Endodermal cell (in vitro differentiated cells): ENCODE measurements around the gene ACVR1C. TPM values are rescaled to one million over a fixed set of nuclear protein-coding genes. Genes with fewer than 3 reads are reported as not detected.

Experiments
- DNase-seq: peaks from one replicate; pipeline ENCODE4 v3.0.0-alpha.2; 2017
- H3K27ac ChIP-seq: 2 replicates; pipeline ENCODE4 v1.5.1; 2013; ENCODE audit warnings: mild to moderate bottlenecking, low read depth, low read length, moderate library complexity
- H3K27me3 ChIP-seq: 2 replicates; pipeline ENCODE4 v1.6.1; 2013; ENCODE audit warnings: mild to moderate bottlenecking, low read length, moderate library complexity; ENCODE audit not compliant: insufficient read depth, control insufficient read depth, poor library complexity, severe bottlenecking
- H3K36me3 ChIP-seq: 2 replicates; pipeline ENCODE4 v1.7.0; 2013; ENCODE audit warnings: mild to moderate bottlenecking, low read length, moderate library complexity; ENCODE audit not compliant: control insufficient read depth, insufficient read depth
- H3K4me1 ChIP-seq: one replicate; pipeline ENCODE4 v1.7.0; 2013; ENCODE audit warnings: low read length; ENCODE audit not compliant: control insufficient read depth, insufficient read depth
- H3K4me3 ChIP-seq: 2 replicates; pipeline ENCODE4 v1.5.1; 2013; ENCODE audit warnings: mild to moderate bottlenecking, low read length, moderate library complexity
- H3K9ac ChIP-seq: 2 replicates; pipeline ENCODE4 v1.6.1; 2013; ENCODE audit warnings: mild to moderate bottlenecking, low read length, moderate library complexity; ENCODE audit not compliant: poor library complexity, severe bottlenecking; ENCODE audit errors: extremely low read depth
- H3K9me3 ChIP-seq: 2 replicates; pipeline ENCODE4 v1.6.1; 2013; ENCODE audit warnings: mild to moderate bottlenecking, low read length, moderate library complexity; ENCODE audit not compliant: control insufficient read depth
- H3K27ac Mint-ChIP-seq: 2 replicates; pipeline ENCODE4 v1.8.0; 2020; ENCODE audit warnings: mixed read lengths
- H3K27me3 Mint-ChIP-seq: 2 replicates; pipeline ENCODE4 v1.8.0; 2021; ENCODE audit warnings: mild to moderate bottlenecking, mixed read lengths; ENCODE audit not compliant: insufficient read depth
- H3K36me3 Mint-ChIP-seq: 2 replicates; pipeline ENCODE4 v1.8.0; 2020; ENCODE audit warnings: low read depth, mixed read lengths
- H3K4me1 Mint-ChIP-seq: 2 replicates; pipeline ENCODE4 v1.8.0; 2020; ENCODE audit warnings: mixed read lengths
- H3K4me3 Mint-ChIP-seq: 2 replicates; pipeline ENCODE4 v1.8.0; 2020; ENCODE audit warnings: mild to moderate bottlenecking, moderate library complexity, mixed read lengths
- H3K9me3 Mint-ChIP-seq: 2 replicates; pipeline ENCODE4 v1.8.0; 2020; ENCODE audit warnings: mild to moderate bottlenecking, mixed read lengths
- WGBS, 2 experiments: methylation state at CpG; one replicate each; pipeline versions ENCODE4 v1.1.5 to v1.1.7; 2013; ENCODE audit warnings: missing lambda C conversion rate in 2 of 2, mixed read lengths in 1 of 2; ENCODE audit not compliant: insufficient coverage in 1 of 2, insufficient read length in 1 of 2; 5-methylcytosine and 5-hydroxymethylcytosine counted together
- total RNA-seq, 2 donors: library from RNA; stranded (reverse); fragmentation: NEBNext Ultra II Directional in 1 of 2; extraction: Animal tissue kit (Norgen Biotek cat#: 25700) in 1 of 2; gene quantifications; 2 replicates in 1 of 2; 3 replicates in 1 of 2; pipeline ENCODE4 v1.2.1, GENCODE V29; 2021
- TF ChIP-seq, protein P1 (sequence below): fragments of 200-600 bp; sonication (generic); conservative IDR thresholded peaks from 2 replicates; pipeline ENCODE4 v1.5.0; 2021; ENCODE audit warnings: antibody characterized with exemption, mild to moderate bottlenecking

ACVR1C gene
- total RNA-seq, 2 donors from 2014 or later: 0.59 to 0.69 TPM

DNA sequence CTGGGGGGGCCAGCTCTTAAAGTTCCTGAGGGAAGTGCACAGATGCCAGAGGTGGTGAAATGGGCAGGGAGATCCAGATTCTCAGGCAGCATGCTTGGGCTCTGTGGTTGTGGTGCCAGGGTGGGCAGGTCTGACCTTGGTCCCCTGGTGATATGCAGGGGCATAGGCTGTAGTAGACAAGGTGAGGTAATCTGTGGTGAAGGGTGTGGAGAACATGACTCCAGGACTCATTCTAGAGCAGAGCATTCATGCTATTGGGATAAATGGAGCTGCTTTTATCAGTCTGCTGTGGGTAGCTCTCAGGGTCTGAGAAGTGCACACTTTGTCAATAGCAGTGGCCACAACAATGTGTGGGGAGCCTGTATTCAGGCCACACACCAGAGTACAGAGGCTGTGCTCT, 16.9 kb downstream of the ACVR1C start:
- TF ChIP-seq, protein P1, sequence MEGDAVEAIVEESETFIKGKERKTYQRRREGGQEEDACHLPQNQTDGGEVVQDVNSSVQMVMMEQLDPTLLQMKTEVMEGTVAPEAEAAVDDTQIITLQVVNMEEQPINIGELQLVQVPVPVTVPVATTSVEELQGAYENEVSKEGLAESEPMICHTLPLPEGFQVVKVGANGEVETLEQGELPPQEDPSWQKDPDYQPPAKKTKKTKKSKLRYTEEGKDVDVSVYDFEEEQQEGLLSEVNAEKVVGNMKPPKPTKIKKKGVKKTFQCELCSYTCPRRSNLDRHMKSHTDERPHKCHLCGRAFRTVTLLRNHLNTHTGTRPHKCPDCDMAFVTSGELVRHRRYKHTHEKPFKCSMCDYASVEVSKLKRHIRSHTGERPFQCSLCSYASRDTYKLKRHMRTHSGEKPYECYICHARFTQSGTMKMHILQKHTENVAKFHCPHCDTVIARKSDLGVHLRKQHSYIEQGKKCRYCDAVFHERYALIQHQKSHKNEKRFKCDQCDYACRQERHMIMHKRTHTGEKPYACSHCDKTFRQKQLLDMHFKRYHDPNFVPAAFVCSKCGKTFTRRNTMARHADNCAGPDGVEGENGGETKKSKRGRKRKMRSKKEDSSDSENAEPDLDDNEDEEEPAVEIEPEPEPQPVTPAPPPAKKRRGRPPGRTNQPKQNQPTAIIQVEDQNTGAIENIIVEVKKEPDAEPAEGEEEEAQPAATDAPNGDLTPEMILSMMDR: no peak
- H3K27me3 ChIP-seq: peaks cover 16% of the 10 kb centered on the region
- no peaks in the 10 kb centered on the region for H3K9me3 ChIP-seq
- no peak overlapping the region for H3K27ac ChIP-seq
- no peaks in the 10 kb centered on the region for H3K4me1 ChIP-seq
- no peaks in the 10 kb centered on the region for H3K9me3 Mint-ChIP-seq
- H3K27me3 Mint-ChIP-seq: peaks cover 24% of the 10 kb centered on the region
- H3K9ac ChIP-seq: no peak overlapping the region
- no peak overlapping the region for H3K4me3 ChIP-seq
- H3K36me3 ChIP-seq: no peaks in the 10 kb centered on the region
- no peak for DNase-seq
- H3K4me1 Mint-ChIP-seq: no peaks in the 10 kb centered on the region
- no peaks in the 10 kb centered on the region for H3K36me3 Mint-ChIP-seq
- H3K4me3 Mint-ChIP-seq: no peak overlapping the region
- no peak overlapping the region for H3K27ac Mint-ChIP-seq

DNA sequence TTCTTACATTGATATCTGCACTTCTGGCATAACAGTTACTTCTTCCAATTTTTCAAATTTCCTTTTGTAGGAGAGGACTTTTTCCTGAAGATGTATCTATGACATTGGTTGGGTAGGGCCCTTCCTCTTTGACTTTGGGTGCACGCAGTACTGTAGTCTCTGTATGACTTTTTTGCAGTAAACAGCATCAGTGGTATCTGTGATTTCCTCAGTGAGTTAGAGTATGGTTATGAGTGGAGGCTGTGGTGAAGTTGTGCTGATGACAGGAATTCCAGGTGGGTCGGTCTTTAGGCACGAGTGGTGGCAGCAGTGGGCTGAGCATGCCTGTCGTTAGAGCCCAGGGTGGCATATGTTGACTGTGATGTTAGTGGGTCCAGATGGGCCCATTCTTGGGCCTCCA, 17.6 kb downstream of the ACVR1C start:
- Histone ChIP-seq H3K4me3 (no peak overlapping the region), H3K9ac (no peak overlapping the region), H3K4me1 (no peaks in the 10 kb centered on the region), H3K9me3 (no peaks in the 10 kb centered on the region), H3K36me3 (no peaks in the 10 kb centered on the region), H3K27ac (no peak overlapping the region), H3K27me3 (peaks cover 20% of the 10 kb centered on the region)
- 88 to 100% methylated on average over 2 to 4 of the region's 4 CpGs for WGBS, 2 experiments
- no peak overlapping the region for H3K4me3 Mint-ChIP-seq
- no peaks in the 10 kb centered on the region for H3K9me3 Mint-ChIP-seq
- H3K4me1 Mint-ChIP-seq: no peaks in the 10 kb centered on the region
- no peak overlapping the region for H3K27ac Mint-ChIP-seq
- DNase-seq: no peak
- H3K36me3 Mint-ChIP-seq: no peaks in the 10 kb centered on the region
- TF ChIP-seq, protein P1: no peak
- H3K27me3 Mint-ChIP-seq: peaks cover 27% of the 10 kb centered on the region

DNA sequence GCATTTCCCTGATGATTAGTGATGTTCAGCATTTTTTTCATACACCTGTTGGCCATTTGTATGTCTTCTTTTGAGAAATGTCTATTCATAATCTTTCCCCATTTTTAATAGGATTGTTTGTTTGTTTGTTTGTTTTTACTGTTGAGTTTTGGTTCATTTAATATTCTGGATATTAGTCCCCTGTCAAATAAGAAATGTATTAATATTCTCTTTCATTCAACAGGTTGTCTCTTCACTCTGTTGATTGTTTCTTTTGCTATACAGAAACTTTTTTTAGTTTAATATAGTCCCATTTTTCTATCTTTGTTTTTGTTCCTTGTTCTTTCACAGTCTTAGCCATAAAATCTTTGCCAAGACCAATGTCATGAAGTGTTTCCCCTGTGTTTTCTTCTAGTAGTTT, 22.1 kb downstream of the ACVR1C start:
- Histone ChIP-seq H3K9me3 (no peaks in the 10 kb centered on the region), H3K9ac (no peak overlapping the region), H3K4me3 (no peak overlapping the region), H3K27ac (no peak overlapping the region), H3K4me1 (no peaks in the 10 kb centered on the region), H3K36me3 (no peaks in the 10 kb centered on the region), H3K27me3 (peaks cover 20% of the 10 kb centered on the region)
- TF ChIP-seq, protein P1: no peak
- DNase-seq: no peak
- no peaks in the 10 kb centered on the region for H3K36me3 Mint-ChIP-seq
- no peak overlapping the region for H3K27ac Mint-ChIP-seq
- H3K9me3 Mint-ChIP-seq: no peaks in the 10 kb centered on the region
- no peaks in the 10 kb centered on the region for H3K4me1 Mint-ChIP-seq
- H3K4me3 Mint-ChIP-seq: no peak overlapping the region
- peaks cover 31% of the 10 kb centered on the region for H3K27me3 Mint-ChIP-seq
